ENCODE results near the gene DTHD1. TPM values are rescaled to one million over a fixed set of nuclear protein-coding genes. Genes with fewer than 3 reads are reported as not detected.

Gene DTHD1
- total RNA-seq, 4 donors from 2014 or later: 0.68 to 0.88 TPM; not detected in 2

DNA sequence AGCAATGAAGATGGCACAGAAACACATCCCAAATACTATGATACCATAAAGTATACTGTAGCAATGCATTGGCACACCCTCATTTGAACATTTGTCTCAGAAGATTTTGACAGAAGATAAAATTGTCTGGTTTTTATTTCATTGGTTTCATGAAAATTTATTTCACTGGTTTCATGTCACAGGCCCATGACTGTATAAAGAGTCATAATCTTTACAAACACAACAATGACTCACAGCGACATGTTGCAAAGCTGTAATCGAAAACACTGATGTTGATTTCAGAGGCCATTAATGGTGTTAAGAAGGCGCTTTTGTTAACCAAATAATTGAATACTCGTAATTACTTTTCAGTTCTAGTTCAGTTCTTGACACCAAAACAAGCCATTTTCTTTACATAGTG is 8.1 kb upstream of the DTHD1 start:
- TF ChIP-seq, protein P1, sequence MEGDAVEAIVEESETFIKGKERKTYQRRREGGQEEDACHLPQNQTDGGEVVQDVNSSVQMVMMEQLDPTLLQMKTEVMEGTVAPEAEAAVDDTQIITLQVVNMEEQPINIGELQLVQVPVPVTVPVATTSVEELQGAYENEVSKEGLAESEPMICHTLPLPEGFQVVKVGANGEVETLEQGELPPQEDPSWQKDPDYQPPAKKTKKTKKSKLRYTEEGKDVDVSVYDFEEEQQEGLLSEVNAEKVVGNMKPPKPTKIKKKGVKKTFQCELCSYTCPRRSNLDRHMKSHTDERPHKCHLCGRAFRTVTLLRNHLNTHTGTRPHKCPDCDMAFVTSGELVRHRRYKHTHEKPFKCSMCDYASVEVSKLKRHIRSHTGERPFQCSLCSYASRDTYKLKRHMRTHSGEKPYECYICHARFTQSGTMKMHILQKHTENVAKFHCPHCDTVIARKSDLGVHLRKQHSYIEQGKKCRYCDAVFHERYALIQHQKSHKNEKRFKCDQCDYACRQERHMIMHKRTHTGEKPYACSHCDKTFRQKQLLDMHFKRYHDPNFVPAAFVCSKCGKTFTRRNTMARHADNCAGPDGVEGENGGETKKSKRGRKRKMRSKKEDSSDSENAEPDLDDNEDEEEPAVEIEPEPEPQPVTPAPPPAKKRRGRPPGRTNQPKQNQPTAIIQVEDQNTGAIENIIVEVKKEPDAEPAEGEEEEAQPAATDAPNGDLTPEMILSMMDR (IDR thresholded peaks at IDR 0.05; ENCODE audit: low read depth): no peak

DNA sequence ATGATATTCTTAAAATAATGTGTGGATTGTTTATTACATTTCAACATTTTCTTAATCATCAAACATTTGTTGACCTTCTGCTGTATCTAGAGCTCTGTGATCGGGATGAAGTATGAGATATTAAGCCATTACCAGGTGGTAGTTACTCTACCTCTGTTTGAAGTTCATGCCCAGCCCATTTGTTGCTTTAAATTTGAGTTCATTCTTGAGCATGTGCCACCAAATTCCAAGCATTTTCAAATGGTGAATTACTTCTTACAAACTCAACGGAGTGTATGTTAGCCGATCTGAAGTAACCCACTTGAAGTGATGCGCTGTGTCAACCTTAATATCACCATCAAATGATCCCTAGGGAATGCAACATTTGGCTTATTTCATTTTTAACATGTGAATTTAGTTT is 7.3 kb upstream of the DTHD1 start:
- TF ChIP-seq, protein P1 (IDR thresholded peaks at IDR 0.05; ENCODE audit: low read depth): no peak

DNA sequence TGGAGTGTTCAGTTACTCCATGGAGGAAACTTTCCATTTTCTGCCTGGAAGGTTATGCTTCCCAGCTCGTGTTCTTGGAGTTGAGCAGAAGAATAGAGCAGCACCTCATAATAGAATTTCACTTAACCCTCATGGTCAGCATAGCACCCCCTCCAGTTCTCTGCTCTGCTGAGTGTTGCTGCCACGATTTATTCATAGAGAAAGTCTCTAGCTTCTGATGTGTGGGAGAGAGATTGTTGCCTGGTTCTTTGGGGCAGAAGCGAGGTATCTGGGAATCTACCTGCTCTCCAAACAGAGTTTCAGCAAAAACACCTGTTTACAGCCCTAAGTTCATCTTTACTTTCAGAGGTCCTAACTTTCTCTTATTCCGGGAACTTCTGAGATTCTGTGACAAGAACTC is 3.9 kb upstream of the DTHD1 start:
- TF ChIP-seq, protein P1 (IDR thresholded peaks at IDR 0.05; ENCODE audit: low read depth): no peak

DNA sequence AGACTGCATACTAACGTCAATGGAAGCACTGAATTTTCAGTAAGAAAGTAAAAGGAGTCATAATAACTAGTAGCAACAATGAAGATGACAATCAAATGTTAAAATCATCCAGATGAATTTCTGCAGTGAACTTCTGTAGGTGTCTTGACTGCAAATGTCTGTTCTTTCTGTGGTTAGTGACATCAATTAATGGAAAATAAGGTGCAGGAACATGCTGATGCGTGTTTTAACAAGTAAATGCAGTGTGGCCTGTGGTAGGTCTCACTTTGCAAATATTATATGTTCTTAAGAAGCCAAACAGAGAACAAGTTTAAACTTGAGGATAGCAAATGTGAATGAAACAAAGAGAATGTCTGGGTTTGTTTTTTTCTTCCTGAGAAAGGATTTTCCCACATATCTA is 2.6 kb upstream of the DTHD1 start:
- TF ChIP-seq, protein P1 (IDR thresholded peaks at IDR 0.05; ENCODE audit: low read depth): no peak

DNA sequence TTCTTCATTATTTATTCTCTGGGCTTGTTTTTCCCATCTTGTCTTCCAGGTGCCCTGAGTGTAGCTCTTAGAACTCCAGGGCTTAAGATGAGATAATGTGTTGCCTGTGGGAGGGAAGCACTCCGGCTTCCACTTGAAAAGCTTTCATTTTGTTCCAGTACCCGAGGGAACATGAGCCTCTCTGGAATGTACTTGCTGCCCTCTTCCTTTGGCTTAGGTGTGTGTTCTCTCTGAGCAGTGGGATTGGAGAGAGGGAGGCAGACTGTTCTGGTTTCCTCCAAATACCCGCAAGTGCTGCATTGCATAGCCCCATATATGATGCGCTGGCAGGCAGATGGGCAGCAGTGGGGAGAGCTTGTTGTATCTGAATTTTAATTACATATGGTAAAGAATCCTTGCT is 861 bp upstream of the DTHD1 start:
- TF ChIP-seq, protein P1 (IDR thresholded peaks at IDR 0.05; ENCODE audit: low read depth): no peak

DNA sequence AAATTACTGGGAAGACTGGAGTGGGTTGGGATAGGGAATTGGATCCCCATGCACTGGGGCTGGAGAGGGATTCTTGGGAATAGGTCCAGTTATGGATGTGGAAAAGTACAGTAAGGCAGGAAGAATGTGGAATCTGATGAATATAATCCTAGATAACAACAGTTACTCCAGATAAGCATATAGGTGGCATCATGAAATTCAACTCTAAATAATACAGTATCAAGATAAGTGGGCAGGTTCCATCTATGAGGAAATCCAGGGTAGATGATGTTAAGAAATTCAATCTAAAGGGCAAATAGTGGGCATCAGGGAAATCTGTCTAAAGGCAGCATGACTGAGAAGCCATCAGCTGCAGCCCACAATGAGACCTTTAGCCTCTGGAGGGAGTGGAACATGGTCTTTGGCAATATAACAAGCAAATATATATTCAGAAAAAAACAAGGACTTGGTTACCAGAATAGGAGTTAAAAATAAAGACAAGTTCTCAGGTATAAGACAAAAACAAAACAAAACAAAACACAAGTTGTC is 1.2 kb downstream of the DTHD1 start:
- TF ChIP-seq, protein P1 (IDR thresholded peaks at IDR 0.05; ENCODE audit: low read depth): no peak

DNA sequence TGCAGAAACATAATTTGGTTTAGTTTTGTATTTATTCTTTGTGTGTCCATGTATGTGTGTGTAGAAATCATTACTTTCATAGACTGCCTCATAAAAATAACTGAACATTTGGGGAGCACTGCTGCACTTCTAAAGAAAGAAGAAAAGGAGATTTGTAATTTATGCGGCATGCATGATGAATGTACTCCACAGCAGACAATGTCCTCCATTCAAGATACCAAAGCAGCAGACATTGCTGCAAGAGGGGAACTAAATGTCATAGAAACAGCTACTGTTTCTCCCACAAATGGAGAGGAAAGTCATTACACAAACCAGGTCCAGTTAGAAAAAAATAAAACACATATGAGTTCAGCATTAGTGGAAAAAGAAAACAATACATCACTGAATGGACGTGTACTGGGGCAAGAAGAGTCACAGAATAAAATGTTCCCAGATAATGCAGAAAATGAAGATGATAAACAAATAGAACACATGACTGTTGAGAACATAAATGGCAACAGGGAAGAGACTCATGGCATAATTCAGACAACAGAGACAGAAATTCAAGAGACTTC is 2.6 kb downstream of the DTHD1 start:
- TF ChIP-seq, protein P1 (IDR thresholded peaks at IDR 0.05; ENCODE audit: low read depth): no peak
